A549 (cell line): ENCODE data around the gene COG8.
"Not testable (repeated sequence)": the region's sequence is repeated elsewhere in the genome, so short reads cannot be mapped to it uniquely, and the experiment has no call there.

Source experiments
- CEBPB ChIP-seq, 2 experiments: fragments of >200 bp in 1 of 2; sonication (Bioruptor Twin) in 1 of 2; formaldehyde crosslinking in 1 of 2; IDR thresholded peaks; 2 replicates each; pipeline ENCODE4 v1.6.1; 2012 to 2016
- CTCF ChIP-seq: fragments of >200 bp; sonication (Bioruptor Twin); formaldehyde crosslinking; IDR thresholded peaks from 3 replicates; pipeline ENCODE4 v1.5.1; 2016
- JUN ChIP-seq, 2 experiments: fragments of >200 bp; sonication (Bioruptor Twin); formaldehyde crosslinking; IDR thresholded peaks; 2 replicates in 1 of 2; 3 replicates in 1 of 2; pipeline ENCODE4 v1.6.1; 2016 to 2017
- RAD21 ChIP-seq, 2 experiments: fragments of >200 bp in 1 of 2; sonication (Bioruptor Twin) in 1 of 2; formaldehyde crosslinking in 1 of 2; IDR thresholded peaks in 1 of 2; conservative IDR thresholded peaks in 1 of 2; 2 replicates in 1 of 2; 3 replicates in 1 of 2; pipeline ENCODE4 v1.6.1; 2012 to 2018; ENCODE audit warnings: inconsistent platforms in 1 of 2

GRCh38 chr16:69360070-69360469 is 20.7 kb upstream of the COG8 start:
- not testable (repeated sequence) for TF ChIP-seq RAD21 (conservative IDR thresholded peaks at IDR 0.05 in 1 of 2, IDR thresholded peaks at IDR 0.05 in 1 of 2); CTCF; JUN (IDR thresholded peaks at IDR 0.05); CEBPB (IDR thresholded peaks at IDR 0.05)
